ENCODE results near the gene ADA. TPM values are rescaled to one million over a fixed set of nuclear protein-coding genes. Genes with fewer than 3 reads are reported as not detected.

The ADA gene
- polyA plus RNA-seq, 3 donors = 6.3 to 7.0 (median 6.3) TPM

DNA sequence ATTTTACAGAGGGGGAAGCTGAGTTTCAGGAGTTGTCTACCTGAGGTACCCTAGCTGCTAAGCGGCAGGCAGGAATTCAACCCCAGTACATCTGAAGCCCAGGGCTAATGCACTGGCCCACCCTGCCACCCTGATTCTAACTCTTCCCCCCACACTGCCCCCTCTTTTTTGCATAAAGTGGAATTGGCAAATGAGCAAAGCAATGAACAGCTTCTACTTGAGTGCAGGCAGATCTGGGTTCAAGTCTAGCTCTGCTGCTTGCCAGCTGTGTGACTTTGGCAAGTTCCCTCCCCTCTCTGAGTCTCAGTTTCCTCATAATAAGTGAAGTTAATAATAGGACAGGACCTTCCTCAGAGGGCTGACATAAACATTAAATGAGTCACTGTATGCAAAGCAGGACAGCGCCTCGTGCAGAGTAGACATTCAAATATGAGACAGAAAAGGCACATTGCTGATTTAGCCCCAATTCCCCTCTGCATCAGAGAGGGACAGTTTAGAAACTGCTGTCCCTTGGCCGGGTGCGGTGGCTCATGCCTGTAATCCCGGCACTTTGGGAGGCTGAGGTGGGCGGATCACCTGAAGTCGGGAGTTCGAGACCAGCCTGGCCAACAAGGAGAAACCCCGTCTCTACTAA is 4.7 kb downstream of the ADA start:
- no peak for DNase-seq (ENCODE audit: low read depth in 3 of 3, low spot score in 2 of 3)

DNA sequence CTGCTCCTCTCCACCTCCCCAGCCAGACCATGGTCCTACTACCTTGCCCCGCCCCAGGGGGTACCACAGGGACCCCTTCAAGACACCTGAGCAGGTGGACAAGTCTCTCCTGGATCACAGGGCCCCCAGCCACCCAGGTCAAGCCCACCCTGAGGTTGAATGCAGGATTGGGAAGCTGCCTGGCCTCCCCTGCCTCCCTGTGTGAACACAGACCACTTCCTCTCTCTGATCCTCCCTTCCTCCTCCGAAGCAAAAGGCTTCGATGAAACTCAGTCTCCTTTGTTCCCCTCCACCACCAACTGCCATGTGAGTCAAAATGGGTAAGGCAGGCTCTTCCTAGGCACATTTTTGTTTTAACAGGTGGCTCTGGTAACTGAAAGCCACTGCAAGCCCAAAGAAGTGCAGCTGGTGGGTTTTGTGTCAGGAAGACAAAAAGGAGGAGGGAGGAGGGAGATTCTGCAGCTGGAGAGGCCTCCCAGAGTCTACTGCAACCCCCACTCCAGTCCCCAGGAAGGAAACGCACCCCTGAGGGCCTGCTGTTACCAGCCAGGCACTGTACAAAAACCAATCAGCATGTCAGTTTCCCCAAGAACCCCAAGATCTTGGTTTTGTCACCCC is 5.4 kb downstream of the ADA start:
- no peak for DNase-seq (ENCODE audit: low read depth in 3 of 3, low spot score in 2 of 3)

DNA sequence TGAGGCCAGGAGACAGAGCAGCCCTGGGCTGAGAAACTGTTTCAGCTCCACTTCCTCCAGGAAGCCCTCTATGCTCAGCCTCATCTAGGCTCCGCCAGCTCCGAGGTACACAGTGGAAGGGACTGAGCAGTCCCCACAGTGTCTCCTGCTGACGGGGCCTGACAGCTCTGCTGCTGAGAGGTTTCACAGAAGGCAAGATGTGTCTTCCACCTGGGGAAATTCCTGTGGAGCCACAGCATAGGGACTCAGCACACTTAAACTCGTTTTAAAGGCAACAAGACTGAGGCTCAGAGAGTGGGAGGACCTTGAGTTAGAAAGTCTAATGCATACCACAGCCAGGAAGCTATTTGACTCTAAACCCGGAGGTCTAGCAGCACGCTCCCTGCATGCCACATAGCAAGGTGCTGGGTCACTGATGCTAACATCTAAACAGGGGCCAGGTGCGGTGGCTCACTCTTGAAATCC is 6.8 kb downstream of the ADA start:
- no peak for DNase-seq (ENCODE audit: low read depth in 3 of 3, low spot score in 2 of 3)

DNA sequence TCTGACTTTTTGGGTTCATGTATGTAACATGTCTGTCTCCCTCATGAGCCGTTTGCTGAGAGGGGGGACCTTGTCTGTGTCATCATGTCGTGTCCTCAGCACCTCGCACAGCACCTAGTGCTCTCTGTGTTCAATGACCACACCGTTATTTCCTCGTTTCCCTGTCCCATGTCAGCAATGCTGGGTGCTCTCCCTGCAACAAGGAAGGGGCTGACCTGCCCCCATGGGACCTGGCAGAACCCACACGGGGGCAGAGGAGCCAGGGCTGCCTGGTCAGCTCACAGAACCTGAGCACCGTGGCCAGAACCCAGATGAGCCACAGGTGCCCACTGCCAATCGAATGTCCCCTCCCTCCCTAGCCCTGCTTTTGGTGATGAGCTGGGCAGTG is 7.3 kb downstream of the ADA start:
- no peak for DNase-seq (ENCODE audit: low read depth in 3 of 3, low spot score in 2 of 3)

DNA sequence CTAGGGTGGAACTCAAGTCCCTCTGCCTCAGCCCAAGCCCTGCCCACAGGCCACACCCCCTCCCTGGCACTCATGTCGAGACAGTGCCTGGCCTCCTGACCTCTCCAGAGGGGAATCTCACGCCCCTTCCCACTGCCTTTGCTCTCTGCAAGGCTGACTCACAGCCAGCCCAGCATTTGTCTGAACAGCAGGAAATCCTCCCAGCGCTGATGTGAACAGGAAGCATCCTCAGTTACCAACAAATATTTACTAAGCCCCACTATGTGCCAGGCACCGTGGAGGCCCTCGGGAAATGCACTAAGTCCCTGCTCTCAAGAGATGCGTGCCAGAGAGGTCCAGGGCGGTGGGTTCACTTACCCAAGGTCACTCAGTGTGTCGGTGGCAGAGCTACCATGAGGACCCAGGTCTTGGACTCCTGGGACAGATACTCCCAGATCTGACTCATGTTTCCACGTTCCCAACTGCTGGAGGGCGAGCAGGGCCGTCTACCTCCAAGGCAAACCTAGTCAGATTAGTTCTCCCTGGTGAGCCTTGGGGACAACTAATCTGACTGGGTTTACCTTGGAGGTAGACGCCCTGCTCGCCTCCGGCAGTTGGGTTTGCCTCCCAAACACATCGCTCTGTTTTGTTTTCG is 7.8 kb downstream of the ADA start:
- DNase-seq (ENCODE audit: low read depth in 3 of 3, low spot score in 2 of 3) = no peak

DNA sequence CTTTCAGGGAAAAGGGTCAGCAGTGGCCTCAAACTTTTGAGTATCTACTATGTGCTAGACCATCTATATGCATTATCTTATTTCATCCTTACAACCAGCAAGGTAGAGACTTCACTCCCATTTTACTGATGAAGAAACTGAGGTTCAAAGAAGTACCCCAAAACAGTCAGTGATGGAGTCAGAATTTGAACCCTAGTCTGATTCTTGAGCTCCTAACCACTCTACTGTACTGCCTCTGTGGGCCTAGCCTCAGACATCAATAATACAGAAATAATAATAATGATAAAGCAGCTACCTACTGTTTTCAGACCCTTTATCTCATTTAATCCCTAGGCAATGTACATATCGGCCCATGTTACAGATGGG is 8.4 kb downstream of the ADA start:
- no peak for DNase-seq (ENCODE audit: low read depth in 3 of 3, low spot score in 2 of 3)

DNA sequence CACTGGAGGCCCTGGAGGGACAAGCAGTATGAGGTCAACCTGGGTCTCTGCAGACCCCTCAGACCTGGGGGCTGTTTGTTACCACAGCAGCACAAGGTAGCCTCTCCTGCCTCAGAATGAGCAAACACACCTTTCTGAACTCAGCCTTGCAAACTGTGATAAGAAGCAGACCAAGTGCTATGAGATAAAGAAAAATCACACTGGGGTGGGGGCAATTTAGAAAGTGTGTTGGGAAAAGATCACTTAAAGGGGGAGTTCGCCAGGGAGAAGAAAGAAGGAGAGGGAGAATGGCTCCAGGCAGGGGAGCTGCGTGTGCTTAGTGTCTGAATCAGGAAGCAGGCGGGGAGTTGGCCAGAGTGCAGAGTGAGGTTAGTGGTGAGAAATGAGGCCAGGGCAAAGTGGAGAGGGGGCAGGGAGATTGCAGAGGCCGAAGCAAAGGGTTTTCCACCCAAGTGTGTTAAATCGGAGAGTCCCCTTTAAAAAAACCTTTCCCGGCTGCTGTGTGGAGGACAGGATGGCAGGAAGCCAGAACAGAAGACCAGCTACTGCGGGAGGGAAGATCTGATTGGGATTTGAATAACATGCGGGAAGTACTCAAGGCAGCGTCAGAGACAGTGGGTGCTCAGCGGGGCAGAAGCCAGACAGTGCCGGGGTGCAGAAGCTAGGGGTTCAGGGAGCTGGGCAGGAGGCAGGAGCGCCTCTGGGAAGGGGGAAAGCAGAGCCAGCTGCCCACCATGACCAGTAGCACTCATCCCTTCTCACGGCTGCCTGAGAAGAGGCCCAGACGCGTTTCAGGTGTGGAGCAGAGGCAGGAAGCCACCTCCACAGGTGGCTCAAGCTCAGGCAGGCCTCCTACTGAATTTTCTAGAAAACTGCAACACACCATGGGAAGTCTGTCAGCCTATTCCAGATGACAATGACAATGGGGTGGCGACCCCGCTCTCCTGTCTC is 9.0 kb downstream of the ADA start:
- DNase-seq (ENCODE audit: low read depth in 3 of 3, low spot score in 2 of 3) = peak in 1 of 3 donors; percentile 52

DNA sequence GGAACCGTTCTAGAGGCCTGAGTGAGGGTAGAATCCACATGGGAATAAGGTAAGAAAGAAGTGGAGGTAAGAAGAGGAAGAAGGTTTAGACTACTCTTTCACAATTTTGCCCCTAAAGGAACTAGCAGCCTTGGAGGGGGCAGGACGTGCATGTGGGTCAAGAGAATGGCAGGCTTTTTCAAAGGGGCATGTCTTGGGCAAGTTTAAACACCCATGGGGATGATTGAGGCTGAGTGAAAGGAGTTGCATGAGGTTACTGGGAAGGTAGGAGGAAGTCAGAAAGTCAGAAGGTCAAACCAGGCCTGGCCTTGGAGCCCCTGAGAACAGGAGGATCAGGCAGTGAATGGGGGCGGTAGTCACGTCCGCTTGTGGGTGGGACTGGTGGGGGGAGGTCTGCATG is 10.2 kb downstream of the ADA start:
- DNase-seq (ENCODE audit: low read depth in 3 of 3, low spot score in 2 of 3) = no peak

DNA sequence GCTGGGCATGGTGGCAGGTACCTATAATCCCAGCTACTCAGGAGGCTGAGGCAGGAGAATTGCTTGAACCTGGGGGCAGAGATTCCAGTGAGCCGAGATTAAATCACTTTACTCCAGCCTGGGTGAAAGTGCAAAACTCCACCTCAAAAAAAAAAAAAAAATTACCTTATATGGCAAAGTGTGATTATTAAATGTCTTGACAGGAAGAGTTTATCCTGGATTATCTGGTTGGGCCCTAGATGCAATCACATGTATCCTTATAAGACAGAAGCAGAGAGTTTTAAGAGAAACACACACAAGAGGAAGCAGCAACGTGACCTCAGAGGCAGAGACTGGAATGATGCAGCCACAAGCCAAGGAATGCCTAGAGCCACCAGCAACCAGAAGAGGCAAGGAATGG is 11.0 kb downstream of the ADA start:
- no peak for DNase-seq (ENCODE audit: low read depth in 3 of 3, low spot score in 2 of 3)

DNA sequence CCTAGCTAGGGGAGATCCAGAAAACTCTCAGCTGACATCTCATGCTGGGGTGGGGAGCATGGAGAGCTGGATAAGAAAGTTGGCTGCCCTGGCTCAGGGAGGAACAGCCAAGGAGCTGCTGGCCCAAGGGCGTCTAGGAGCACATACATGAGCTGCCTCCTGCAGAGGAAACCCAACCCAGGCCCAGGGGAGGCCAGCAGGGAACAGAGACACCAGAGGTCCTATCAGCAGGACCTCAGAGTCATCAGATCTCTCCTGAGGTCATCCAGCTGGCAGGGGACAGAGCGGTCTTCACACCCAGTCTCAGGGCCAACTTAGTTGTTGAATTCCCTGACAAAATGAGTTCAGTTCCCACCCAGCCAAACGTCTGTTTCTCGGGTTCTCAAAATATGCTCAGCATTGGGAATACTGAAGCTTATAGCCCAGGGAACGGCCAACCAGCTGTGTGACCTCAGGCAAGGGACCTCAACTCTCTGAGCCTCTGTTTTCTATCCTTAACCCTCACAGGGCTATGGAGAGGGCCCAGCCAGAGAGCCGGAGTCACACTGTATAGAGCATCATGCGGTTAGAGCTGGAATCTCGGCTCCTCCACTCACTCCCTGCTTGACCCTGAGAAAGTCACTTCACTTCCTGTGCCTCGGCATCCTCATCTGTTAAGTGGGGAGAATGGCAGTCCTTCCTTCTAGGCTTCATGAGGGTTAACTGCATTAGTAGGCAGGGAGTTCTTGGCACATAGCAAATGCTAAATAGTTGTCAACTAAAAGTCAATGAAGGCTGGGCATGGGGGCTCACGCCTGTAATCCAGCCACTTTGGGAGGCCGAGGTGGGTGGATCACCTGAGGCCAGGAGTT is 13.8 kb downstream of the ADA start:
- DNase-seq (ENCODE audit: low read depth in 3 of 3, low spot score in 2 of 3) = no peak

DNA sequence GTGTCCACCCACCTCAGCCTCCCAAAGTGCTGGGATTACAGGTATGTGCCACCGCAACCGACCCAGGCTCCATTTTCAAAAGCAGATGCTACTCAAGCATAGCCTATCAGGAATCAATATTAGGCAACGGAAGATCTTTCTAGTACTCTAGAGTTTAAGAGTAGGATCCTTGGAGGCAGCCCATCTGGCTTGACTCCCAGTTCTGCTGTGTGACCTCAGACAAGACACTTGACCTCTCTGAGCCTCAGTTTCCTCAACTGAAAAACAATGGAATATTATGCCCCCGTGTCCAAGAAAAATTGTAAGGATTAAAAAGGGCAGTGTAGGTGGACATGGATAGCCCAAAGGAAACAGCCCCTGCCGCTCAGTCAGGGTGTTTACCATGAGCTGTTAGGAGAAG is 14.5 kb downstream of the ADA start:
- DNase-seq (ENCODE audit: low read depth in 3 of 3, low spot score in 2 of 3) = no peak

DNA sequence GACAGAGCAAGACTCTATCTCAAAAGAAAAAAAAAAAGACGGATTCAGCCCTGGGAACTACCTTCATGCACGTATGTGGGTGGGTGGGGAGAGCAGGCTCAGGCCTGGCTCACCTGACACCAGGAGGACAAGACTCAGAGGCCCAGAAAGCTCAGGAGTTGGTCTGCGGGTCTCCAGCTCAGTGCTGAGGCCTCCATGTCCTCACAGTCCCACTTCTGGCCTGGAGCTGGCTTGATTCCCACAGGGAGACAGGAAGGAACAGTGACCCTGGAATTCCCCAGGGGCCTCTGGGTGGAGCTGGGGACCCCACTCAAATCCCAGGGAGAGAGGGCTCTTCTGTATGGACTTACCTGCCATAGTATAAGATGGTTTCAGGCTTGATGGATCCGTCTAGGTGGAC is 15.6 kb downstream of the ADA start:
- no peak for DNase-seq (ENCODE audit: low read depth in 3 of 3, low spot score in 2 of 3)

DNA sequence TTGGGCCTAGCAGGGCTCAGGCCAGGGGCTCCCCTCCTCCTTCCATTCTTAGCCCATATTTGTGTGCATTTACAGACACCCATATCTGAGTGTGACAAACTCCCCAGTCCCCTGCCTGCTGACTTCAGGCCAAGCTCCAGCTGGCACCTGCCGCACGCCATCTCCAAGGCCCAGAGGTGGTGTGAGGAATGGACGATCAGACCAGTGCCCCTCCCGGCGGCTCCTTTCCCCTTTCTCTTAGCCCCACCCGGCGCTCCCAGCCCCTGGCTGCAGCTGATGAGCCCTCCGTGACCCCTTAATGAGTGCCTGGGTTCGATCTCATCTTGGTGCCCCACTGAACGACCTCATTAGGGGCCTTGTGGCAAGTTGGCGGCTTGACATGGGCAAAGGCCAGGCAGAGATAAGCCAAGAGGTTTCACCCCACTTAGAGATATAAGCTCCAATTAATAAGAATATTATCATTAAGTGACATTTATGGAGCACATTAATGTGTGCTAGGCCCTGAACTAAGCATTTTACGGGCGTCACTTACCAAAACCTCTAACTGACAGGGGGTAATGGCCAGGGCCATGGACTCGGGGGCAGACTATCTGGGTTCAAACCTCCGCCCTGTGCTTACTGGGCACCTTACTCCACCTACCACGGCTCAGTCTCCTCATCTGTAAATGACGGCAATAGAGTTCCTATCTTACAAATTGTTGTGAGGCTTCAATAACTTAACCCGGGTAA is 17.5 kb downstream of the ADA start:
- no peak for DNase-seq (ENCODE audit: low read depth in 3 of 3, low spot score in 2 of 3)

DNA sequence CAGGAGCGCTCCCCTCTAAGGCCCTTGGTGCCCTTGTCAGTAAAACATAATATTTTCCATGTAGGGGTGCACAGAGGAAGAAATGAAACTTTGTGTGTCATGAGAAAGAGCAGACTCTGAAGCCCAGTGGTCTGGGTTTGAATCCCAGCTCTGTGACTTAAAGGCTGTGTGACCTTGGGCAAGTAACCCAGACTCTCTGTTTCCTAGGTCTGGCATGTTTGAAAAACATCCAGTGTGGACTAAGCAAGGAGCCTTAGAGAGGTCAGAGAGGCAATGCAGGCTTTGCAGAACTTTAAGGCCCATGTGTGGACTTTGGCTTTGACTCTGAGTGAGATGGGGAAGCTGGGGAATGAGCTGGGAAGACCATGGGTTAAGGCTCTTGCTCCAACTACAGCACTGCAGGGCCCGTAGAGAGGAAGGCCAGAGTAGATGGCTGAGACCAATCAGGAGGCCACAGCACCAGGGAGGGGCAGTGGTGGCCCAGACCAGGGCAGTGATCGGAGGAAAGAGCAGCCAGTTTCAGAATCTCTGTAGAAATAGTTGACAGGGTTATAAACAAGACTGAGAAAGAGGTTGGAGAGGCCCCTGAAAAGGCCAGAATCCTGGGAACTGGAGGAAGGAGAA is 18.2 kb downstream of the ADA start:
- no peak for DNase-seq (ENCODE audit: low read depth in 3 of 3, low spot score in 2 of 3)

DNA sequence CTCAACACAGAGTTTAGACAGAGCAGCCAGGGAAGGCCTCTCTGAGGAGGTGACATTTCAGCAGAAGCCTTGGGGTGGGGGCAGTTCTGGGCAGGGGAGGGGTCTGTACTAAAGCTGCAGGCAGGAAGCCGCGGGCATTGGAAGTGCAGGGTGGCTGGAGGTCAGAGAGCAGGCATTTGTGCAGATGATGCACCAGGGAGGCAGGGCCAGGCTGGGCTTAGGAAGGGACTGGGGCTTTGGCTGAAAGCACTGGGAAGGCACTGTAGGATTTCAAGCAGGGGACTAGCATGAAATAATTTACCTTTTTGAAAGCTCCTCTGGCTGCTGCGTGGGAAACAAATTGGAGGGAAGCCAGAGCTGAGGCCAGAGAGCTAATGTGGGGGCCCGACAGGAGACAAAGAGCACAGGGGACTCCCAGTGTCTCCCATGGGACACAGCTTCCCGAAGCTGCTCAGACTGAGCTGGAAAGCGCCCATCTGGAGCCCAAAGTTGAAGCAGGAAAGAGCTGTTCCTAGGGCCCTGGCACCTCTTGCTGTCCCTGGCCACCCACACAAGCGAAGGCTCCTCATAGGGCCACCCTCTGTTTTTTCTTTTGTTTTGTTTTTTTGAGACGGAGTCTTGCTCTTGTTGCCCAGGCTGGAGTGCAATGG is 19.3 kb downstream of the ADA start:
- no peak for DNase-seq (ENCODE audit: low read depth in 3 of 3, low spot score in 2 of 3)

DNA sequence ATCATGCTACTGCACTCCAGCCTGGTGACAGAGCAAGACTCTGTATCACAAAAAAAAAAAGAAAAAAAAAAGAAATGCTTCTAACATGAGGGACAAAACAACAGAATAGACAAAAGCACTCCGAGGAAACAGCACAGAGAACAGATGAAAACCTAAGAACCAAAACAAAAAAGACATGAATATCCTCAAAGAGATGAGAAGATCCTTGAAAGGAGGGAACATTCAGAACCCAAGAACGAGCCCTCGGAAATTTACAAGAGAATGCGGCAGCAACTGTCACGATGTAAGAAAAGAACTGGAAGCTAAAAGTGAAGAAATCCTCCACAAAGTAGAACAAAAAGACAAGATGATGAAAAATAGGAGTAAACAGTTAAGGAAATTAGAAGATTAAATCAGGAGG is 21.2 kb downstream of the ADA start:
- DNase-seq (ENCODE audit: low read depth in 3 of 3, low spot score in 2 of 3) = no peak

DNA sequence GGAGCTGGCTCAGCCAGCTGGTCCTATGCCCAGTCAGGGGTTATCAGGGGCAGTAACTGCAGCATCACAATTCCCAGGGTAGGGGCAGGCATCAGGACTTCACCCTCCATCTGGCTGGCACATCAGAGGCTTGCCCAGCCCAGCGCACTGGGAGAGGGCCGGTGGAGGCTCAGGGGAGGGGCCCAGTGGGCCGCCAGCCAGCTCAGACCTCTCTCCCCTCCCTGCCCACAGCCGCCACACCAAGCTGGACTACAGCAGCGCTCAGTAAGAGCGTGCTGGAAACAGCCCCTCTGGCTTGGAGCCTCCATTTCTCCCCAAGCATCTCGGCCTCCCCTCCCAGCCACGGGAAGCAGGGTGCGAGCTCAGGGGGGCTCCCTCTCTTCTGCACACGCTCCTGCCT is 22.0 kb downstream of the ADA start:
- DNase-seq (ENCODE audit: low read depth in 3 of 3, low spot score in 2 of 3) = no peak

DNA sequence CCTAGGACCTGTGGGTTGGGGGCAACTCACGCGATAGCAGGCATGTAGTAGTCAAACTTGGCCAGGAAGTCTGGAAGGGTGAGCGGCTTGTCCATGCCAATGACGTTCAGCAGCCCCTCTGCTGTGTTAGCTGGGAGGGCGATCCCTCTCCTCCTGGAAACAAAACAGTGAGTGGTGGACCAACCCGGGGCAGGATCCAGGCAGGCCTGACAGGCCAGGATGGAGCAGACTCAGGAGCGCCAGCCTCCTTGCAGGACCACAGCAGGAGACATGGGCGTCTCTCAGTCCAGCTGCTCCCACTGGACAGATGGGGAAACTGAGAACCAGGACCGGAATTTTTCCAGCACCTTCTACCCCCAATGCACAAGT is 22.5 kb downstream of the ADA start:
- DNase-seq (ENCODE audit: low read depth in 3 of 3, low spot score in 2 of 3) = no peak
